Kidney (tissue), 14 donors: ENCODE measurements around the gene ECI1. TPM values are rescaled to one million over a fixed set of nuclear protein-coding genes. Genes with fewer than 3 reads are reported as not detected.

Experiments
- DNase-seq, 5 donors: peaks; one replicate each; pipeline ENCODE4 v3.0.0-alpha.2; 2013 to 2020
- FAIRE-seq: peaks from 2 replicates; lab custom pipeline; 2012; peaks lifted over from hg19 to GRCh38; lab: Jason Lieb, UNC
- H3K27ac ChIP-seq, 2 donors: one replicate each; pipeline ENCODE4 v1.7.0; 2013; ENCODE audit warnings: low read depth in 2 of 2, low read length in 2 of 2, inconsistent platforms in 1 of 2
- H3K27me3 ChIP-seq: one replicate; pipeline ENCODE4 v1.7.1; 2013; ENCODE audit warnings: low read length, inconsistent platforms; ENCODE audit not compliant: control insufficient read depth, insufficient read depth
- H3K36me3 ChIP-seq, 3 donors: one replicate each; pipeline versions ENCODE4 v1.7.0 to v1.7.1; 2013; ENCODE audit warnings: low read length in 3 of 3, control low read depth in 1 of 3, inconsistent platforms in 1 of 3; ENCODE audit not compliant: insufficient read depth in 3 of 3, control insufficient read depth in 2 of 3
- H3K4me1 ChIP-seq, 3 donors: one replicate each; pipeline versions ENCODE4 v1.7.0 to v1.7.1; 2013; ENCODE audit warnings: low read length in 3 of 3, inconsistent platforms in 1 of 3, low read depth in 1 of 3; ENCODE audit not compliant: control insufficient read depth in 2 of 3, insufficient read depth in 2 of 3
- H3K4me3 ChIP-seq, 3 donors: one replicate each; pipeline versions ENCODE4 v1.7.0 to v1.8.1; 2013; ENCODE audit warnings: low read length in 3 of 3, control low read depth in 1 of 3, inconsistent platforms in 1 of 3
- H3K9ac ChIP-seq, 3 donors: one replicate each; pipeline versions ENCODE4 v1.7.0 to v1.7.1; 2013; ENCODE audit warnings: low read length in 3 of 3, control low read depth in 1 of 3, inconsistent platforms in 1 of 3
- H3K9me3 ChIP-seq, 3 donors: one replicate each; pipeline versions ENCODE4 v1.7.0 to v1.7.1; 2013; ENCODE audit warnings: low read length in 3 of 3, control low read depth in 1 of 3, inconsistent platforms in 1 of 3; ENCODE audit not compliant: control insufficient read depth in 2 of 3, insufficient read depth in 1 of 3
- CTCF ChIP-seq: IDR thresholded peaks from 3 replicates; pipeline ENCODE4 v1.5.1; 2012; ENCODE audit warnings: mild to moderate bottlenecking, moderate library complexity, borderline replicate concordance; ENCODE audit not compliant: insufficient read depth; ENCODE audit errors: extremely low read depth
- intact Hi-C: fragments of 100-400 bp; cut with DNase I; formaldehyde crosslinking; loops from one replicate; pipeline ENCODE4 v1.11.1; 2022
- polyA plus RNA-seq: library from polyadenylated mRNA; stranded (reverse); fragments of 350-450 nt; fragmentation: Illumina TruSeq; extraction: RNeasy Lipid Tissue Mini Kit (QIAGEN cat#74804); gene quantifications from one replicate; pipeline ENCODE4 v1.2.3, GENCODE V29; 2014; ENCODE audit warnings: low read depth, low replicate concordance; ENCODE audit not compliant: insufficient read depth
- total RNA-seq: library from RNA; stranded (reverse); fragmentation: NEBNext Ultra II Directional; extraction: Animal tissue kit (Norgen Biotek cat#: 25700); gene quantifications from one replicate; pipeline ENCODE4 v1.2.1, GENCODE V29; 2021
- donor health status: control.
- donor health status: control.
- donor health status: control.
- donor health status: control.
- donor health status: control.
- donor health status: DM: yes; HTN: yes; CAD: no.
- donor health status: Normal renal cell carcinoma (clear cell type).

The ECI1 gene
- total and polyA plus RNA-seq, 2 donors from 2014 or later: 98.1 to 233 TPM

- intact Hi-C loops: no loop called here
- Histone ChIP-seq H3K9ac (no peak overlapping the region), H3K27me3 (no peaks in the 10 kb centered on the region), H3K4me1 (peaks cover 0 to 3% (median 0%) of the 10 kb centered on the region in 3 donors), H3K4me3 (no peak overlapping the region), H3K27ac (no peak overlapping the region), H3K9me3 (no peaks in the 10 kb centered on the region), H3K36me3 (no peaks in the 10 kb centered on the region)
- no peak for TF ChIP-seq CTCF
- DNase-seq: peak in 3 of 5 donors; percentile 50 to 79 (median 75)
- FAIRE-seq: no peak
Measured at GRCh38 chr16:2194166-2194834, 57.1 kb downstream of the ECI1 start.

DNA sequence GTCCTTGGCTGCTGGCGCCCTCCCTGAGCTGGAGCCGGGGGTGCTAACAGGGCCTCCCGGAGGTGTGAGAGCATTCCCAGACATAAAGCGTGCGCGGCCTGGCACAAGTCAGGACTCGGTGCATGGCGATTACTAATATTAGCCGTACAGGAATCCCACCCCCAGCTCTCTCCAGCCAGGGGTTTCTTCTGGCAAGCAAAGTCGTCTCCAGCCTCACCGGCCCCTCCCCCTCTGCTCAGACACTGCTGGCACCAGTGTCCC is 60.0 kb downstream of the ECI1 start:
- FAIRE-seq: no peak
- no peak overlapping the region for H3K27ac ChIP-seq
- no peak for TF ChIP-seq CTCF

DNA sequence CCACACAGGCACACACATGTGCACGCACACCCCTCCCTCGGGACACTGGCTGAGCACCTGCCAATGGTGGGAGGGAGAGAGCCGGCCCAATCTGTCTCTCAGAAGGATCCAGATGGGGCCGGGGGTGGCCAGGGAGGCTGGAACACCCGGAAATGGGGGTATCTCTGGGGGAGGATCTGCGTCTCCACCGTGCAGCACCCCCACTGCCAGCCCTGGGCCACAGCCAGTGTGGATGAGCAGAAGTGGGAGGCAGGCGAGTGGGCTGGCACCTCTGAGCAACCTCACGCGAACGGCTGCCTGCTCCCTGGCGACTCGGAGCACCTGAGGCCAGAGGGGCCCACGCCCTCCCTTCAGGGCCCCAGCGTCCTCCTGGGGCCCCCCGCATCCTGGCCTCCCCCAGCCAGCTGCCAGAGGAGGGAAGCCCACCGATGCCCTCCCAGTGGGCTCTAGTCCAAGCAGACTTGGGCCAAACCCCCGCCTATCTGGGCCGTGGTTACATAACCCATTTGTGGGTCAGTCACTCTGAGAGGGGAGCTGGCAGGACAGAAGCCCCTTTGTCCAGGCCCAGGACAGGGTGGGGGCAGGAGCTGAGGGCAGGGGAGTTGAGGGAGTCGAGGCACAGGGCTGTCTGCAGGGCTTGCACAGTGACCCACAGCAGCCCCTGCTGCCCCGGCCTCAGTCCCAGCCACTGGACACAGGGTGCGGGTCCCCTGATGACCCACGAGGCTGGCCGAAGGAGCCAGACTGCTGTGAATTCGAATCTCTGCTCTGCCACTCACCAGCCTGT is 60.5 kb downstream of the ECI1 start:
- H3K27me3 ChIP-seq: no peaks in the 10 kb centered on the region
- FAIRE-seq: no peak
- intact Hi-C loops: no loop called here

More for the DNA sequence above, 60.0 kb downstream of the ECI1 start:
- no peak overlapping the region for H3K9ac ChIP-seq
- no peak overlapping the region for H3K4me3 ChIP-seq
- H3K27me3 ChIP-seq: no peaks in the 10 kb centered on the region
- no peaks in the 10 kb centered on the region for H3K36me3 ChIP-seq
- no peak for DNase-seq
- H3K4me1 ChIP-seq: peaks cover 0 to 3% (median 0%) of the 10 kb centered on the region in 3 donors
- no peaks in the 10 kb centered on the region for H3K9me3 ChIP-seq
- intact Hi-C loops: no loop called here

More for the DNA sequence above, 60.5 kb downstream of the ECI1 start:
- Histone ChIP-seq H3K36me3 (no peaks in the 10 kb centered on the region), H3K9me3 (no peaks in the 10 kb centered on the region), H3K4me3 (no peak overlapping the region), H3K4me1 (peaks cover 0 to 3% (median 0%) of the 10 kb centered on the region in 3 donors), H3K9ac (no peak overlapping the region), H3K27ac (no peak overlapping the region)
- DNase-seq: no peak
- no peak for TF ChIP-seq CTCF
